Ovary (tissue), 9 donors: ENCODE measurements around the gene NAT14. TPM values are rescaled to one million over a fixed set of nuclear protein-coding genes. Genes with fewer than 3 reads are reported as not detected.
A peak's percentile ranks its signal among the peaks of the same experiment; 100 is the strongest.

Experiments
- DNase-seq, 5 donors: peaks; one replicate each; pipeline ENCODE4 v3.0.0-alpha.2; 2019 to 2020
- H3K27ac ChIP-seq, 2 donors: fragments of 200-600 bp; one replicate each; pipeline versions ENCODE4 v1.5.1 to v1.8.0; 2019 to 2022
- H3K27me3 ChIP-seq: fragments of 200-600 bp; one replicate; pipeline ENCODE4 v1.8.0; 2022
- H3K36me3 ChIP-seq: fragments of 200-600 bp; sonication (generic); one replicate; pipeline ENCODE4 v1.5.1; 2019
- H3K4me1 ChIP-seq: one replicate; pipeline ENCODE4 v1.8.1; 2013; ENCODE audit warnings: mild to moderate bottlenecking, moderate library complexity; ENCODE audit not compliant: insufficient read depth
- H3K4me3 ChIP-seq: fragments of 200-600 bp; sonication (generic); one replicate; pipeline ENCODE4 v1.5.1; 2017
- H3K9me3 ChIP-seq, 2 donors: fragments of 200-600 bp in 1 of 2; sonication (generic) in 1 of 2; one replicate each; pipeline versions ENCODE4 v1.5.1 to v1.8.1; 2013 to 2019; ENCODE audit warnings: mild to moderate bottlenecking in 1 of 2, moderate library complexity in 1 of 2
- CTCF ChIP-seq, 3 donors: fragments of 450-650 bp in 2 of 3; fragments of 200-600 bp in 1 of 3; IDR thresholded peaks; one replicate each; pipeline versions ENCODE4 v1.5.1 to v1.8.0; 2016 to 2022; ENCODE audit warnings: antibody characterized with exemption in 3 of 3, mild to moderate bottlenecking in 1 of 3
- EP300 ChIP-seq: sonication (generic); formaldehyde crosslinking; IDR thresholded peaks from one replicate; pipeline ENCODE4 v1.6.1; 2017; ENCODE audit warnings: antibody characterized with exemption
- POLR2A ChIP-seq: fragments of 450-650 bp; IDR thresholded peaks from one replicate; pipeline ENCODE4 v1.6.1; 2017; ENCODE audit warnings: antibody characterized with exemption, mild to moderate bottlenecking, moderate library complexity
- WGBS, 3 donors: extraction: QIAGEN DNeasy Blood & Tissue Kit in 1 of 3; methylation state at CpG; one replicate each; pipeline versions ENCODE4 v1.1.5 to v1.1.7; 2013 to 2017; 5-methylcytosine and 5-hydroxymethylcytosine counted together
- intact Hi-C, 4 donors: fragments of 100-400 bp; cut with DNase I; formaldehyde crosslinking; loops; one replicate each; pipeline versions ENCODE4 v1.11.0 to v1.15.1; 2022 to 2023
- polyA plus RNA-seq, 2 donors: library from polyadenylated mRNA; stranded (reverse); fragments of 200-250 nt in 1 of 2; fragments of 350-450 nt in 1 of 2; fragmentation: Illumina TruSeq in 1 of 2; extraction: RNeasy Lipid Tissue Mini Kit (QIAGEN cat#74804) in 1 of 2; gene quantifications; one replicate each; pipeline ENCODE4 v1.2.3, GENCODE V29; 2013 to 2014
- total RNA-seq, 7 donors: library from RNA; depleted of rRNA in 2 of 7; stranded (reverse); fragments of >200 nt in 2 of 7; fragmentation: NEBNext Ultra II Directional in 3 of 7; extraction: Animal tissue kit (Norgen Biotek cat#: 25700) in 3 of 7; gene quantifications; one replicate each; pipeline versions ENCODE4 v1.1.0 to v1.2.4, GENCODE V29; 2016 to 2023
- donor health status: DM: no; HTN: no; CAD: no; lungs with moderate emphysema.
- donor health status: DM: no; HTN: no; CAD: no.
- donor health status: Bipolar disorder and iron deficiency.
- donor health status: DM: yes; HTN: yes; CAD: no.
- donor health status: DM: no; HTN: no; CAD: no.
- donor health status: DM: yes; HTN: yes; CAD: no.

NAT14 gene
- total and polyA plus RNA-seq, 9 donors: 3.2 to 40.4 (median 23.5) TPM

- intact Hi-C loops: loop anchor here in 1 of 4 donors (5.0 kb wide), 2 partner anchors 40 to 75 kb away; partner anchors contain the start of gene RPL28
- TF ChIP-seq POLR2A (peak; percentile 31), CTCF (IDR thresholded peaks at IDR 0.05) (no peak)
- no peaks in the 10 kb centered on the region for H3K4me1 ChIP-seq
These were observed 22.9 kb upstream of the NAT14 start for GRCh38 chr19:55461974-55462626.

GRCh38 chr19:55462722-55463121 is 22.3 kb upstream of the NAT14 start:
- WGBS, 3 donors: 67 to 78% (median 76%) methylated on average over 11 of the region's 11 CpGs
- Histone ChIP-seq H3K27ac (no peak overlapping the region), H3K27me3 (no peaks in the 10 kb centered on the region), H3K4me3 (no peak overlapping the region), H3K9me3 (no peaks in the 10 kb centered on the region), H3K4me1 (peaks cover 3% of the 10 kb centered on the region), H3K36me3 (no peaks in the 10 kb centered on the region)
- TF ChIP-seq POLR2A (no peak), EP300 (no peak), CTCF (IDR thresholded peaks at IDR 0.05) (no peak)
- no peak for DNase-seq
- intact Hi-C loops: loop anchor here in 1 of 4 donors (5.0 kb wide), 2 partner anchors 40 to 75 kb away; partner anchors contain the start of gene RPL28

More at GRCh38 chr19:55461974-55462626, 22.9 kb upstream of the NAT14 start:
- Histone ChIP-seq H3K4me3 (peak overlapping the region; percentile 60), H3K9me3 (no peaks in the 10 kb centered on the region), H3K36me3 (no peaks in the 10 kb centered on the region), H3K27ac (peak overlapping the region in 1 of 2 donors; percentile 64), H3K27me3 (no peaks in the 10 kb centered on the region)
- DNase-seq: peak in 2 of 5 donors; percentile 59 to 60
- WGBS, 3 donors: 9 to 11% (median 10%) methylated on average over 27 of the region's 27 CpGs

- TF ChIP-seq POLR2A: no peak
- no peak for TF ChIP-seq EP300
- no peak for TF ChIP-seq CTCF (IDR thresholded peaks at IDR 0.05)
- H3K4me1 ChIP-seq: peaks cover 3% of the 10 kb centered on the region
- no peaks in the 10 kb centered on the region for H3K36me3 ChIP-seq
- DNase-seq: peak in 1 of 5 donors; percentile 40
- H3K9me3 ChIP-seq: no peaks in the 10 kb centered on the region
- 60 to 76% (median 69%) methylated on average over 15 of the region's 15 CpGs for WGBS, 3 donors
- H3K4me3 ChIP-seq: no peak overlapping the region
- H3K27me3 ChIP-seq: no peaks in the 10 kb centered on the region
- intact Hi-C loops: loop anchor here in 1 of 4 donors (5.0 kb wide), 2 partner anchors 39 to 76 kb away; partner anchors contain the start of gene RPL28
- no peak overlapping the region for H3K27ac ChIP-seq
These were observed 21.4 kb upstream of the NAT14 start for GRCh38 chr19:55463583-55464031.

GRCh38 chr19:55464039-55464661 is 20.8 kb upstream of the NAT14 start:
- H3K27ac ChIP-seq: no peak overlapping the region
- no peak overlapping the region for H3K4me3 ChIP-seq
- peaks cover 3% of the 10 kb centered on the region for H3K4me1 ChIP-seq
- peak in 1 of 5 donors; percentile 36 for DNase-seq
- H3K27me3 ChIP-seq: no peaks in the 10 kb centered on the region
- H3K9me3 ChIP-seq: no peaks in the 10 kb centered on the region
- no peaks in the 10 kb centered on the region for H3K36me3 ChIP-seq
- WGBS, 3 donors: 45 to 67% (median 45%) methylated on average over 12 to 23 of the region's 23 CpGs
- intact Hi-C loops: loop anchor here in 1 of 4 donors (5.0 kb wide), 2 partner anchors 38 to 77 kb away; partner anchors contain the start of gene RPL28
- TF ChIP-seq CTCF (IDR thresholded peaks at IDR 0.05) (no peak), POLR2A (no peak), EP300 (no peak)
